Measurements from ENCODE around the gene MYPOP. TPM values are rescaled to one million over a fixed set of nuclear protein-coding genes. Genes with fewer than 3 reads are reported as not detected.

MYPOP gene
- total RNA-seq, 1 experiment from 2014 or later = 5.5 TPM

- no peak for TF ChIP-seq CTCF (IDR thresholded peaks at IDR 0.05; ENCODE audit: unreplicated experiment)
- intact Hi-C loops (cut with micrococcal nuclease) = no loop called here
- Mint-ChIP-seq H3K36me3 (ENCODE audit: insufficient read depth, unreplicated experiment) (peaks cover 3% of the 10 kb centered on the region), H3K4me1 (ENCODE audit: insufficient read depth, unreplicated experiment) (peaks cover 5% of the 10 kb centered on the region), H3K27ac (ENCODE audit: low read depth, unreplicated experiment) (no peak overlapping the region), H3K4me3 (ENCODE audit: unreplicated experiment) (no peak overlapping the region), H3K27me3 (ENCODE audit: insufficient read depth, unreplicated experiment) (peaks cover 51% of the 10 kb centered on the region), H3K9me3 (ENCODE audit: unreplicated experiment) (no peaks in the 10 kb centered on the region)
- no peak for DNase-seq (ENCODE audit: unreplicated experiment)
- BruUV-seq (replicated peaks) = no TSS peak
- CTCF ChIA-PET = interaction anchor here (0.6 to 1.0 kb wide), 2 partner anchors 14 to 67 kb away, joined by 3 read pairs; no protein-coding TSS in a partner anchor
- POLR2A ChIA-PET = no interaction called here
Measured at GRCh38 chr19:45866400-45867176, 35.8 kb downstream of the MYPOP start.

GRCh38 chr19:45865269-45865948 is 37.0 kb downstream of the MYPOP start:
- Mint-ChIP-seq H3K27ac (ENCODE audit: low read depth, unreplicated experiment) (no peak overlapping the region), H3K9me3 (ENCODE audit: unreplicated experiment) (no peaks in the 10 kb centered on the region), H3K36me3 (ENCODE audit: insufficient read depth, unreplicated experiment) (peaks cover 11% of the 10 kb centered on the region), H3K4me1 (ENCODE audit: insufficient read depth, unreplicated experiment) (peaks cover 5% of the 10 kb centered on the region), H3K4me3 (ENCODE audit: unreplicated experiment) (no peak overlapping the region), H3K27me3 (ENCODE audit: insufficient read depth, unreplicated experiment) (peaks cover 51% of the 10 kb centered on the region)
- DNase-seq (ENCODE audit: unreplicated experiment) = no peak
- TF ChIP-seq CTCF (IDR thresholded peaks at IDR 0.05; ENCODE audit: unreplicated experiment) = no peak
- CTCF ChIA-PET = interaction anchor here (1.4 kb wide), 1 partner anchor 17 kb away, joined by 5 read pairs; no protein-coding TSS in a partner anchor
- intact Hi-C loops (cut with micrococcal nuclease) = no loop called here
- no TSS peak for BruUV-seq (replicated peaks)
- POLR2A ChIA-PET = no interaction called here

GRCh38 chr19:45864629-45865082 is 37.8 kb downstream of the MYPOP start:
- ChIA-PET CTCF (interaction anchor here (1.4 kb wide), 1 partner anchor 18 kb away, joined by 5 read pairs; no protein-coding TSS in a partner anchor), POLR2A (interaction anchor here (2.1 kb wide), 1 partner anchor 17 kb away, joined by 12 read pairs; no protein-coding TSS in a partner anchor)
- TF ChIP-seq CTCF (IDR thresholded peaks at IDR 0.05; ENCODE audit: unreplicated experiment) = no peak
- Mint-ChIP-seq H3K36me3 (ENCODE audit: insufficient read depth, unreplicated experiment) (peaks cover 18% of the 10 kb centered on the region), H3K4me3 (ENCODE audit: unreplicated experiment) (no peak overlapping the region), H3K27me3 (ENCODE audit: insufficient read depth, unreplicated experiment) (peaks cover 51% of the 10 kb centered on the region), H3K4me1 (ENCODE audit: insufficient read depth, unreplicated experiment) (peaks cover 5% of the 10 kb centered on the region), H3K9me3 (ENCODE audit: unreplicated experiment) (no peaks in the 10 kb centered on the region), H3K27ac (ENCODE audit: low read depth, unreplicated experiment) (no peak overlapping the region)
- intact Hi-C loops (cut with micrococcal nuclease) = no loop called here
- DNase-seq (ENCODE audit: unreplicated experiment) = no peak
- BruUV-seq (replicated peaks) = no TSS peak
